GM13977 (cell line): ENCODE data around the gene MAML1.

Experiments used
- DNase-seq: peaks from one replicate; pipeline ENCODE4 v3.0.0; 2012; ENCODE audit warnings: low spot score
- CTCF ChIP-seq: IDR thresholded peaks from 2 replicates; pipeline ENCODE4 v1.5.1; 2012; ENCODE audit warnings: mild to moderate bottlenecking, control low read depth; ENCODE audit not compliant: insufficient read depth; ENCODE audit errors: extremely low read depth, missing control alignments
- in situ Hi-C: fragments of 300-500 bp; cut with MboI; formaldehyde crosslinking; loops from one replicate; pipeline ENCODE4 v1.12.0; 2022; ENCODE audit warnings: low sequenced_read_pairs, low pct_unique_long_range_greater_than_20kb, mixed read lengths, inconsistent platforms; ENCODE audit not compliant: unreplicated experiment

Gene MAML1

DNA sequence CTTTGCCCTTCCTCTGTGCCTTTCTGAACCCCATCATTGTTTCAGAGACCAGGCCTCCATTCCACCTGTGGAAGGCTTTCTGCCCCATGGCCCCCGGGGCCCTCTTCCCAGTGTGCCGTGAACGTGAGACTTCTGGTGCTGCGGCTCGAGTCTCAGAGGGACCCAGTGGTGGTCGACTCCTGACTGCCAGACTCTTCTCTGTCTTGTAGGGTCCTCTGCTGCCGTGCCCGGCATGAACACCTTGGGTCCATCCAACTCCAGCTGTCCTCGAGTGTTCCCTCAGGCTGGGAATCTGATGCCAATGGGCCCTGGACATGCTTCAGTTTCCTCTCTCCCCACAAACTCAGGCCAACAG lies 41.0 kb downstream of the MAML1 start:
- no peak for DNase-seq
- in situ Hi-C loops, result no loop called here
- no peak for TF ChIP-seq CTCF

- DNase-seq, result no peak
- in situ Hi-C loops, result no loop called here
- no peak for TF ChIP-seq CTCF
Measured at GRCh38 chr5:179774442-179774841, 41.8 kb downstream of the MAML1 start.

DNA sequence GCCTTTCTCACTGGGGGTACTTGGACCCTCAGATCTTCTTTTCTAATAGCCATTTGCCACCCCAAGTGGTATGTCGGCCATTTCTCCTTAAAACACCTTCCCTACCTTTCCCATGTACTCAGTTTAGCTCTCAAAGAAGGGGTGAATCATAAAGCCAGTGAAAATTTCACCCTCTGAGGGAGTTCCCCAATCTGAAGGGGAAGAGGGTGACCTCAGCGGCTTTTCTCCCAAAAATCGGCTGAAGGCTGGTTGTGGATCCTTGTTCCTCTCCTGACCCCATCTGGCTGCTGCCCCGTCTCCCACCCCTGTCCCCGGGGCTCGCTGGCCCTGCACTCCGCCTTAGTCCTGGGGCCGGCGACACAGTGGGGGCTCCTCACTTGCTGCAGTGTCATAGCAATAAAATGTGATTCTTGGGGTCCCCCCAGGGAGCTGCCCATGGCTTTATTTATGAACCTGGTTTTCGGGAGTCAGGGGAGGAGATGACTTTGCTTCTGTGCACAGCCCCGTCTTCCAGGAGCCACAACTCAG lies 43.9 kb downstream of the MAML1 start:
- DNase-seq, result no peak
- in situ Hi-C loops, result no loop called here
- TF ChIP-seq CTCF, result no peak

DNA sequence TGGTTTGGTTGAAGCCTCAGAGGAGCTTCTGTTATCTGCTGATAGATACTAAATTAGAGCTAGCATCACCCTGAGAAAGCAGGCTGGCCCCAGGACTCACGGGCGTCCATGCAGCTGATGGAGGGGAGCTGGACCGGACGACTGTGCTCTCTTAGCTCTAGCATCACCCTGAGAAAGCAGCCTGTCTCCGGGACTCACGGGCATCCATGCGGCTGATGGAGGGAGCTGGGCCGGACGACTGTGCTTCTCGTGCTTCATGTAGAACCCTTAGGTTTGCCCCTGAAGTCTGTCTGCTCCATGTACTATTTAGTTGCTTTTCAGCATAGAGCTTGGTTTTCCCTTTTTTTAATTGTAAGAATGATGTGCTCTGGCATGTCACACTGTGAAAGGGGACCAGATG lies 44.8 kb downstream of the MAML1 start:
- no peak for DNase-seq
- in situ Hi-C loops, result no loop called here
- no peak for TF ChIP-seq CTCF

GRCh38 chr5:179777909-179778308 lies 45.3 kb downstream of the MAML1 start:
- DNase-seq, result no peak
- TF ChIP-seq CTCF, result no peak
- in situ Hi-C loops, result no loop called here

DNA sequence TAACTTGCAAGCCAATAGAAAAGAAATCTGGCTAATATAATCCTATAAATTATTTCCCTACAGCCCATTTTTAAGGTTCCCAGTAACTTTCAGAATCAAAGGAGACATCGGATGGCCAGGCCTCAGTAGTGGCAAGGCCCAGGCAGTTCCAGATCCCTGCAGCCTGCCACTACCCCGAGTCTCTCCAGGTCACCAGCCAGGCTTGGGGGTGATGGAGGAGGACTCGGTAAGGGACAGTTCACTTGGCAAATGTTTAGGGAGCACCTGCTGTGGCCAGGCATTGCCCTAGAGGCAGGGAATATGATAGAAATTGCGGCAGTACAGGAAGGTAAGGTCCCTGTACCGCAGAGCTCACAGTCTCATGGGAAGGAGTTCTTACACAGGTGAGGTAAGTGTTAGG lies 46.0 kb downstream of the MAML1 start:
- in situ Hi-C loops, result no loop called here
- DNase-seq, result no peak
- TF ChIP-seq CTCF, result no peak

DNA sequence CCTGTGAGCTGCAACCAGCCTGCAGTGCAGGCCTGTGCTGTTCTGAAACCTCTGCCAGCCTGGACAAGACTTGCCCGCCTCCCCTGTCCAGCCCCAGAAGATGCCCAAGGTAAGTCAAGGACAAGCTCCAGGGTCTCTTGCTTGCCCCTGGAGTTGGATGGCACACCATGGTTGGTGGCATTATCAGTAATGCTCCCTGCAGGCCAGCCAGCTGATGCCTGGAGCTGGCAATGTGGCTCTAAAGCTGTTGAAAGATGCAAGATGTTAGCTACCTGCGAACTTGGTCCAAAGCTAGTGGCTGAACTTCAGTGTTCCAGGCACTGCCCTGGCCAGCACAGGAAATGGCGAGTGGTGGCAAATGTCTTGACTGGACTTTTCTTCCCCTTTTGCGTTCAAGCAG lies 47.2 kb downstream of the MAML1 start:
- in situ Hi-C loops, result no loop called here
- TF ChIP-seq CTCF, result no peak
- no peak for DNase-seq
